HepG2 (cell line): Measurements from ENCODE around the gene C9orf43. TPM values are rescaled to one million over a fixed set of nuclear protein-coding genes. Genes with fewer than 3 reads are reported as not detected.

Source experiments
- ATAC-seq: fragments of 200-7000 bp; cut with Tn5 transposase; 3 replicates; pipeline ENCODE4 v1.9.1; 2020; ENCODE audit warnings: mild to moderate bottlenecking, moderate library complexity
- BruUV-seq: library from RNA; stranded (reverse); fragments of 400-500 nt; replicated peaks from 2 replicates; lab custom pipeline; 2021; lab: Mats Ljungman, UMichigan
- CTCF ChIA-PET: fragments of 300-600 bp; formaldehyde crosslinking; extraction: SDS; loops from one replicate; lab custom pipeline; 2021; ENCODE audit warnings: low total read pairs, inconsistent platforms, low intra/inter-chr PET ratio; lab: Yijun Ruan, JAX
- POLR2A ChIA-PET: fragments of 350-600 bp; sonication (Branson Sonifier 250); formaldehyde crosslinking; loops from one replicate; lab custom pipeline; 2020; ENCODE audit warnings: antibody characterized with exemption, inconsistent platforms; lab: Yijun Ruan, JAX
- DNase-seq: peaks from one replicate; pipeline ENCODE4 v3.0.0-alpha.2; 2015; ENCODE audit warnings: low spot score
- FAIRE-seq: peaks from 3 replicates; lab custom pipeline; 2011; peaks lifted over from hg19 to GRCh38; lab: Jason Lieb, UNC
- H2AFZ ChIP-seq: one replicate; pipeline ENCODE4 v1.6.1; 2011; ENCODE audit warnings: low read length, inconsistent platforms
- H3K27ac ChIP-seq: fragments of 300-600 bp; 3 replicates; pipeline ENCODE4 v1.8.0; 2011; ENCODE audit warnings: mixed run types, mild to moderate bottlenecking, mixed read lengths, low read length, inconsistent platforms; ENCODE audit not compliant: insufficient read depth; ENCODE audit errors: extremely low read length
- H3K27me3 ChIP-seq, 2 experiments: fragments of 200-600 bp in 1 of 2; 2 replicates in 1 of 2; 3 replicates in 1 of 2; pipeline versions ENCODE4 v1.6.0 to v1.8.0; 2011; ENCODE audit warnings: low read length in 2 of 2, mild to moderate bottlenecking in 2 of 2, moderate library complexity in 2 of 2, inconsistent platforms in 1 of 2; ENCODE audit not compliant: insufficient read depth in 2 of 2, control insufficient read depth in 1 of 2
- H3K36me3 ChIP-seq, 2 experiments: fragments of 200-600 bp in 1 of 2; replicated peaks in 1 of 2; 2 replicates in 1 of 2; 3 replicates in 1 of 2; pipeline versions ENCODE4 v1.5.1 to v1.8.0; 2011; ENCODE audit warnings: low read length in 2 of 2, inconsistent platforms in 1 of 2; ENCODE audit not compliant: insufficient read depth in 2 of 2, control insufficient read depth in 1 of 2
- H3K4me1 ChIP-seq: 2 replicates; pipeline ENCODE4 v1.5.1; 2012; ENCODE audit warnings: low read length, inconsistent platforms; ENCODE audit not compliant: insufficient read depth
- H3K4me2 ChIP-seq: 2 replicates; pipeline ENCODE4 v1.6.0; 2011; ENCODE audit warnings: low read depth, low read length, inconsistent platforms
- H3K4me3 ChIP-seq, 3 experiments: fragments of 200-600 bp in 1 of 3; sonication (generic), shearing (Covaris generic) in 1 of 3; replicated peaks in 1 of 3; 2 replicates each; pipeline ENCODE4 v1.5.1; 2011 to 2016; ENCODE audit warnings: low read length in 3 of 3, inconsistent platforms in 2 of 3, low read depth in 2 of 3, mild to moderate bottlenecking in 2 of 3, control low read depth in 1 of 3, mixed read lengths in 1 of 3; ENCODE audit not compliant: insufficient read depth in 1 of 3
- H3K79me2 ChIP-seq: one replicate; pipeline ENCODE4 v1.6.1; 2011; ENCODE audit warnings: low read length, inconsistent platforms; ENCODE audit not compliant: insufficient read depth
- H3K9ac ChIP-seq: 2 replicates; pipeline ENCODE4 v1.6.0; 2011; ENCODE audit warnings: mild to moderate bottlenecking, low read depth, low read length, inconsistent platforms; ENCODE audit not compliant: insufficient read depth
- H3K9me3 ChIP-seq: 2 replicates; pipeline ENCODE4 v1.5.1; 2012; ENCODE audit warnings: mild to moderate bottlenecking, low read length
- H4K20me1 ChIP-seq: 2 replicates; pipeline ENCODE4 v1.6.0; 2011; ENCODE audit warnings: inconsistent platforms, mild to moderate bottlenecking, low read length, moderate library complexity; ENCODE audit not compliant: insufficient read depth
- CC2D1A ChIP-seq: sonication (generic); formaldehyde crosslinking; IDR thresholded peaks from 2 replicates; pipeline ENCODE4 v1.8.1; 2023; ENCODE audit warnings: mild to moderate bottlenecking, missing genetic modification reagents
- HMG20A ChIP-seq: IDR thresholded peaks from 2 replicates; pipeline ENCODE4 v1.6.1; 2016; ENCODE audit warnings: borderline replicate concordance
- SIN3A ChIP-seq: IDR thresholded peaks from 2 replicates; pipeline ENCODE4 v1.6.1; 2011; ENCODE audit warnings: low read depth, mild to moderate bottlenecking, control low read depth, low read length, borderline replicate concordance
- TEAD3 ChIP-seq: optimal IDR thresholded peaks from 2 replicates; pipeline ENCODE3; 2016; ENCODE audit warnings: borderline replicate concordance
- ZNF251 ChIP-seq: sonication (generic); formaldehyde crosslinking; IDR thresholded peaks from 2 replicates; pipeline ENCODE4 v1.9.0; 2021; ENCODE audit warnings: mild to moderate bottlenecking, missing genetic modification reagents
- ZNF407 ChIP-seq: sonication (generic); formaldehyde crosslinking; IDR thresholded peaks from one replicate; pipeline ENCODE4 v1.5.1; 2020; ENCODE audit warnings: mild to moderate bottlenecking, missing genetic modification reagents; ENCODE audit errors: not compliant biosample characterization
- ZNF768 ChIP-seq: sonication (generic); formaldehyde crosslinking; IDR thresholded peaks from 2 replicates; pipeline ENCODE4 v1.4.0; 2020; ENCODE audit warnings: missing genetic modification reagents
- WGBS: methylation state at CpG from one replicate; pipeline ENCODE4 v1.1.6; 2017; ENCODE audit warnings: low lambda C conversion rate; 5-methylcytosine and 5-hydroxymethylcytosine counted together
- in situ Hi-C: cut with HindIII; loops from 2 replicates; pipeline ENCODE4 v1.10.0; 2017; ENCODE audit warnings: low pct_unique_long_range_greater_than_20kb; ENCODE audit not compliant: extremely low pct_ligation_motif_present
- intact Hi-C: fragments of 100-400 bp; cut with micrococcal nuclease; formaldehyde crosslinking; loops from one replicate; pipeline ENCODE4 v1.10.0; 2022; ENCODE audit not compliant: unreplicated experiment
- polyA plus RNA-seq, 8 experiments: library from polyadenylated mRNA; depleted of rRNA in 3 of 8; stranded (reverse) in 7 of 8; unstranded in 1 of 8; fragments of >200 nt; fragmentation: Illumina TruSeq in 4 of 8; extraction: Trizol in 4 of 8; gene quantifications; 2 replicates each; pipeline versions ENCODE4 v1.2.1 to v1.2.3, GENCODE V29; 2011 to 2016; ENCODE audit warnings: low read depth in 4 of 8, missing spikeins in 1 of 8, mixed read lengths in 1 of 8; ENCODE audit not compliant: insufficient read depth in 1 of 8
- total RNA-seq, 5 experiments: library from RNA; depleted of rRNA; stranded (reverse); fragments of >200 nt; fragmentation: Illumina TruSeq; extraction: Trizol; gene quantifications; 2 replicates each; pipeline ENCODE4 v1.2.3, GENCODE V29; 2016; ENCODE audit warnings: low read depth in 1 of 5

The C9orf43 gene
- total and polyA plus RNA-seq, 2 of the 13 experiments (the other 11 are each of a cell fraction or from before 2014, with no cell fraction given): 0.24 to 0.31 TPM

- ATAC-seq (no peak), DNase-seq (no peak), FAIRE-seq (no peak)
- in situ Hi-C loops: no loop called here
- no peaks in the 10 kb centered on the region for H3K9me3 ChIP-seq
- CTCF ChIA-PET: no interaction called here
- peak overlapping the region in 1 of 3 experiments; percentile 20; a peak in 1 of 6 replicates for H3K4me3 ChIP-seq
- no peaks in the 10 kb centered on the region for H4K20me1 ChIP-seq
- no peak overlapping the region for H3K4me2 ChIP-seq
- H3K27ac ChIP-seq: peak overlapping the region; percentile 59
- BruUV-seq: no TSS peak
- peaks cover 82% of the 10 kb centered on the region for H3K4me1 ChIP-seq
- TF ChIP-seq CC2D1A (CRISPR knock-in tag): no peak
- TF ChIP-seq TEAD3 (CRISPR knock-in tag): peak; percentile 19
- peaks cover 28% of the 10 kb centered on the region for H3K79me2 ChIP-seq
- no peak overlapping the region for H2AFZ ChIP-seq
- WGBS: 85% methylated on average over 3 of the region's 3 CpGs
- peaks cover 0 to 7% of the 10 kb centered on the region in 2 experiments; a peak in 2 of 5 replicates for H3K36me3 ChIP-seq
- POLR2A ChIA-PET: interaction anchor here (0.7 to 3.1 kb wide), 4 partner anchors 10 to 253 kb away, joined by 3 to 24 read pairs (median 4); no protein-coding TSS in a partner anchor
- intact Hi-C loops: no loop called here
- no peaks in the 10 kb centered on the region; a peak in 1 of 5 replicates for H3K27me3 ChIP-seq
- no peak overlapping the region for H3K9ac ChIP-seq
These were observed 13.3 kb upstream of the C9orf43 start for GRCh38 chr9:113397203-113397631.

- ChIA-PET POLR2A (interaction anchor here (1.2 to 3.1 kb wide), 6 partner anchors 9 to 41 kb away, joined by 3 to 24 read pairs (median 4); partner anchors contain the start of genes C9orf43 and POLE3), CTCF (no interaction called here)
- WGBS: 76% methylated on average over 5 of the region's 5 CpGs
- DNase-seq (no peak), FAIRE-seq (no peak), ATAC-seq (no peak)
- no peaks in the 10 kb centered on the region for H4K20me1 ChIP-seq
- in situ Hi-C loops (no loop called here), intact Hi-C loops (no loop called here)
- H3K27ac ChIP-seq: peak overlapping the region; percentile 14
- no peaks in the 10 kb centered on the region for H3K36me3 ChIP-seq
- H3K27me3 ChIP-seq: no peaks in the 10 kb centered on the region; a peak in 1 of 5 replicates
- H3K4me1 ChIP-seq: peaks cover 73% of the 10 kb centered on the region
- H3K4me3 ChIP-seq: peak overlapping the region in 1 of 3 experiments; percentile 2; a peak in 1 of 6 replicates
- no peaks in the 10 kb centered on the region for H3K9me3 ChIP-seq
- peak overlapping the region; percentile 88 for H3K4me2 ChIP-seq
- BruUV-seq: no TSS peak
- no peak overlapping the region for H2AFZ ChIP-seq
- peak overlapping the region; percentile 82; the same call in 1 of the 2 replicates for H3K9ac ChIP-seq
- H3K79me2 ChIP-seq: peaks cover 28% of the 10 kb centered on the region
- TF ChIP-seq ZNF768 (CRISPR knock-in tag) (0 out of 2 replicates have a peak, but pooled peaks have one; percentile 21), ZNF407 (no peak), SIN3A (no peak), ZNF251 (CRISPR knock-in tag) (no peak), HMG20A (CRISPR knock-in tag) (no peak)
These were observed 11.8 kb upstream of the C9orf43 start for GRCh38 chr9:113398796-113399195.
